Measurements from ENCODE around the gene HNRNPAB. TPM values are rescaled to one million over a fixed set of nuclear protein-coding genes. Genes with fewer than 3 reads are reported as not detected.

The HNRNPAB gene
- total and polyA plus RNA-seq, 2 experiments from 2014 or later, result 85.2 to 175 TPM

GRCh38 chr5:178201221-178201926 lies 3.0 kb upstream of the HNRNPAB start:
- Histone ChIP-seq H3K36me3 (replicated peaks; ENCODE audit: insufficient read depth, low read depth) (no peaks in the 10 kb centered on the region), H3K27ac (no peak overlapping the region), H4K20me1 (ENCODE audit: insufficient read depth, poor library complexity, severe bottlenecking) (peaks cover 13% of the 10 kb centered on the region), H3K27me3 (no peaks in the 10 kb centered on the region), H2AFZ (no peak overlapping the region), H3K9me3 (ENCODE audit: low read depth) (no peaks in the 10 kb centered on the region), H3K79me2 (peaks cover 14% of the 10 kb centered on the region), H3K4me2 (no peak overlapping the region), H3K9me2 (replicated peaks; ENCODE audit: insufficient read depth) (no peaks in the 10 kb centered on the region), H3K4me3 (no peak overlapping the region), H3K4me1 (ENCODE audit: insufficient read depth) (peaks cover 9% of the 10 kb centered on the region)
- WGBS (ENCODE audit: low lambda C conversion rate, missing lambda C conversion rate), result 86% methylated on average over 14 of the region's 14 CpGs
- TF ChIP-seq EZH2phosphoT487 (IDR thresholded peaks at IDR 0.05; ENCODE audit: low read depth, severe bottlenecking, unreplicated experiment) (no peak), CTCF (IDR thresholded peaks at IDR 0.05; ENCODE audit: poor library complexity) (no peak), EZH2 (IDR thresholded peaks at IDR 0.05; ENCODE audit: borderline replicate concordance) (no peak)
- DNase-seq (ENCODE audit: low spot score), result no peak

- whole genome bisulfite sequencing (ENCODE audit: low lambda C conversion rate, missing lambda C conversion rate), result 51% methylated on average over 2 of the region's 2 CpGs
- no peaks in the 10 kb centered on the region for H3K9me3 ChIP-seq (ENCODE audit: low read depth)
- H3K9me2 ChIP-seq (replicated peaks; ENCODE audit: insufficient read depth), result no peaks in the 10 kb centered on the region
- TF ChIP-seq CTCF (IDR thresholded peaks at IDR 0.05; ENCODE audit: poor library complexity), result no peak
- no peak for TF ChIP-seq EZH2phosphoT487 (IDR thresholded peaks at IDR 0.05; ENCODE audit: low read depth, severe bottlenecking, unreplicated experiment)
- no peak for TF ChIP-seq EZH2 (IDR thresholded peaks at IDR 0.05; ENCODE audit: borderline replicate concordance)
- H3K4me1 ChIP-seq (ENCODE audit: insufficient read depth), result peaks cover 14% of the 10 kb centered on the region
- H3K27ac ChIP-seq, result no peak overlapping the region
- no peaks in the 10 kb centered on the region for H3K27me3 ChIP-seq
- no peak overlapping the region for H3K4me3 ChIP-seq
- H4K20me1 ChIP-seq (ENCODE audit: insufficient read depth, poor library complexity, severe bottlenecking), result peaks cover 18% of the 10 kb centered on the region
- no peak overlapping the region for H2AFZ ChIP-seq
- no peaks in the 10 kb centered on the region for H3K36me3 ChIP-seq (replicated peaks; ENCODE audit: insufficient read depth, low read depth)
- no peak for DNase-seq (ENCODE audit: low spot score)
- H3K4me2 ChIP-seq, result no peak overlapping the region
- peaks cover 19% of the 10 kb centered on the region for H3K79me2 ChIP-seq
Measured at GRCh38 chr5:178201927-178202235, 2.5 kb upstream of the HNRNPAB start.

- H3K36me3 ChIP-seq (replicated peaks; ENCODE audit: insufficient read depth, low read depth), result no peaks in the 10 kb centered on the region
- WGBS (ENCODE audit: low lambda C conversion rate, missing lambda C conversion rate), result 98% methylated on average over 10 of the region's 10 CpGs
- H2AFZ ChIP-seq, result no peak overlapping the region
- peaks cover 20% of the 10 kb centered on the region for H3K4me1 ChIP-seq (ENCODE audit: insufficient read depth)
- H3K9me2 ChIP-seq (replicated peaks; ENCODE audit: insufficient read depth), result no peaks in the 10 kb centered on the region
- no peak for DNase-seq (ENCODE audit: low spot score)
- no peak overlapping the region for H3K4me3 ChIP-seq
- H3K27me3 ChIP-seq, result no peaks in the 10 kb centered on the region
- peaks cover 25% of the 10 kb centered on the region for H3K79me2 ChIP-seq
- peaks cover 25% of the 10 kb centered on the region for H4K20me1 ChIP-seq (ENCODE audit: insufficient read depth, poor library complexity, severe bottlenecking)
- no peak overlapping the region for H3K4me2 ChIP-seq
- no peak overlapping the region for H3K27ac ChIP-seq
- H3K9me3 ChIP-seq (ENCODE audit: low read depth), result no peaks in the 10 kb centered on the region
- TF ChIP-seq EZH2phosphoT487 (IDR thresholded peaks at IDR 0.05; ENCODE audit: low read depth, severe bottlenecking, unreplicated experiment), result no peak
- TF ChIP-seq CTCF (IDR thresholded peaks at IDR 0.05; ENCODE audit: poor library complexity), result no peak
- TF ChIP-seq EZH2 (IDR thresholded peaks at IDR 0.05; ENCODE audit: borderline replicate concordance), result no peak
Measured at GRCh38 chr5:178202541-178202940, 1.8 kb upstream of the HNRNPAB start.
